HAP-1 (cell line): ENCODE results near the gene NKAIN2.
A peak's percentile ranks its signal among the peaks of the same experiment; 100 is the strongest.

Source experiments
- DNase-seq, 2 experiments: peaks; one replicate each; pipeline ENCODE4 v3.0.0-alpha.2; 2016 to 2020; ENCODE audit warnings: low spot score in 2 of 2
- H3K27me3 ChIP-seq: fragments of 250-450 bp; sonication (Bioruptor Pico); 2 replicates; pipeline ENCODE4 v1.5.1; 2020; ENCODE audit warnings: low read depth, mild to moderate bottlenecking, moderate library complexity
- H3K36me3 ChIP-seq: fragments of 250-450 bp; sonication (Bioruptor Pico); replicated peaks from 2 replicates; pipeline ENCODE4 v1.5.1; 2020; ENCODE audit warnings: mild to moderate bottlenecking
- H3K4me1 ChIP-seq: fragments of 250-450 bp; sonication (Bioruptor Pico); 2 replicates; pipeline ENCODE4 v1.5.1; 2020; ENCODE audit warnings: mild to moderate bottlenecking
- H3K4me3 ChIP-seq: fragments of 250-450 bp; sonication (Bioruptor Pico); 2 replicates; pipeline ENCODE4 v1.5.1; 2020; ENCODE audit warnings: mild to moderate bottlenecking, moderate library complexity
- H3K9me3 ChIP-seq: fragments of 250-450 bp; sonication (Bioruptor Pico); 2 replicates; pipeline ENCODE4 v1.5.1; 2020; ENCODE audit warnings: mild to moderate bottlenecking, moderate library complexity
- in situ Hi-C: fragments of 300-500 bp; cut with MboI; formaldehyde crosslinking; loops from 3 replicates; pipeline ENCODE4 v1.14.3; 2020; ENCODE audit warnings: low sequenced_read_pairs, inconsistent platforms, mixed read lengths

NKAIN2 gene

GRCh38 chr6:124819346-124819745 lies 1015.7 kb downstream of the NKAIN2 start:
- no peaks in the 10 kb centered on the region for H3K4me1 ChIP-seq
- H3K4me3 ChIP-seq: no peak overlapping the region
- in situ Hi-C loops: no loop called here
- H3K27me3 ChIP-seq: no peaks in the 10 kb centered on the region; the same call in 1 of the 2 replicates
- no peaks in the 10 kb centered on the region for H3K9me3 ChIP-seq
- DNase-seq: peak in 1 of 2 experiments; percentile 5
- H3K36me3 ChIP-seq: no peaks in the 10 kb centered on the region

- H3K4me1 ChIP-seq: no peaks in the 10 kb centered on the region
- no peak overlapping the region for H3K4me3 ChIP-seq
- no peak for DNase-seq
- in situ Hi-C loops: no loop called here
- H3K9me3 ChIP-seq: no peaks in the 10 kb centered on the region
- no peaks in the 10 kb centered on the region for H3K36me3 ChIP-seq
- H3K27me3 ChIP-seq: peaks cover 8% of the 10 kb centered on the region; the same call in 1 of the 2 replicates
Observed at GRCh38 chr6:124822204-124822613, 1018.5 kb downstream of the NKAIN2 start.

- Histone ChIP-seq H3K9me3 (no peaks in the 10 kb centered on the region), H3K4me1 (no peaks in the 10 kb centered on the region), H3K27me3 (peaks cover 8% of the 10 kb centered on the region; the same call in 1 of the 2 replicates), H3K4me3 (no peak overlapping the region), H3K36me3 (no peaks in the 10 kb centered on the region)
- in situ Hi-C loops: no loop called here
- DNase-seq: no peak
Observed at GRCh38 chr6:124822721-124823120, 1019.1 kb downstream of the NKAIN2 start.

GRCh38 chr6:124823240-124824111 lies 1019.8 kb downstream of the NKAIN2 start:
- no peak for DNase-seq
- Histone ChIP-seq H3K9me3 (no peaks in the 10 kb centered on the region), H3K27me3 (peaks cover 8% of the 10 kb centered on the region; the same call in 1 of the 2 replicates), H3K4me3 (no peak overlapping the region), H3K36me3 (no peaks in the 10 kb centered on the region), H3K4me1 (no peaks in the 10 kb centered on the region)
- in situ Hi-C loops: no loop called here

- Histone ChIP-seq H3K27me3 (peaks cover 8% of the 10 kb centered on the region; the same call in 1 of the 2 replicates), H3K9me3 (no peaks in the 10 kb centered on the region), H3K4me1 (no peaks in the 10 kb centered on the region), H3K36me3 (no peaks in the 10 kb centered on the region), H3K4me3 (no peak overlapping the region)
- DNase-seq: no peak
- in situ Hi-C loops: no loop called here
Observed at GRCh38 chr6:124825564-124825963, 1021.9 kb downstream of the NKAIN2 start.

GRCh38 chr6:124829822-124830221 lies 1026.2 kb downstream of the NKAIN2 start:
- Histone ChIP-seq H3K4me3 (no peak overlapping the region), H3K36me3 (no peaks in the 10 kb centered on the region), H3K9me3 (no peaks in the 10 kb centered on the region), H3K27me3 (peaks cover 8% of the 10 kb centered on the region; the same call in 1 of the 2 replicates), H3K4me1 (no peaks in the 10 kb centered on the region)
- no peak for DNase-seq
- in situ Hi-C loops: no loop called here

- Histone ChIP-seq H3K4me1 (no peaks in the 10 kb centered on the region), H3K9me3 (no peaks in the 10 kb centered on the region), H3K36me3 (no peaks in the 10 kb centered on the region), H3K4me3 (no peak overlapping the region), H3K27me3 (peaks cover 8% of the 10 kb centered on the region; the same call in 1 of the 2 replicates)
- in situ Hi-C loops: no loop called here
- DNase-seq: no peak
Observed at GRCh38 chr6:124830506-124830905, 1026.8 kb downstream of the NKAIN2 start.

GRCh38 chr6:124854338-124854922 lies 1050.8 kb downstream of the NKAIN2 start:
- DNase-seq: peak in 1 of 2 experiments; percentile 39
- H3K4me1 ChIP-seq: peaks cover 9% of the 10 kb centered on the region
- H3K4me3 ChIP-seq: no peak overlapping the region
- no peaks in the 10 kb centered on the region for H3K36me3 ChIP-seq
- in situ Hi-C loops: no loop called here
- no peaks in the 10 kb centered on the region for H3K9me3 ChIP-seq
- peaks cover 19% of the 10 kb centered on the region for H3K27me3 ChIP-seq

GRCh38 chr6:124857746-124858145 lies 1054.1 kb downstream of the NKAIN2 start:
- Histone ChIP-seq H3K4me1 (peaks cover 9% of the 10 kb centered on the region), H3K36me3 (no peaks in the 10 kb centered on the region), H3K27me3 (peaks cover 19% of the 10 kb centered on the region), H3K4me3 (no peak overlapping the region), H3K9me3 (no peaks in the 10 kb centered on the region)
- in situ Hi-C loops: no loop called here
- peak in 1 of 2 experiments; percentile 16 for DNase-seq

- Histone ChIP-seq H3K4me1 (peaks cover 9% of the 10 kb centered on the region), H3K4me3 (no peak overlapping the region), H3K27me3 (peaks cover 19% of the 10 kb centered on the region), H3K36me3 (no peaks in the 10 kb centered on the region), H3K9me3 (no peaks in the 10 kb centered on the region)
- in situ Hi-C loops: no loop called here
- peak; percentile 33 to 95 for DNase-seq
Observed at GRCh38 chr6:124858564-124858963, 1054.9 kb downstream of the NKAIN2 start.

- no peaks in the 10 kb centered on the region for H3K9me3 ChIP-seq
- in situ Hi-C loops: no loop called here
- DNase-seq: no peak
- H3K4me1 ChIP-seq: peaks cover 9% of the 10 kb centered on the region
- H3K27me3 ChIP-seq: peaks cover 21% of the 10 kb centered on the region
- H3K36me3 ChIP-seq: no peaks in the 10 kb centered on the region
- H3K4me3 ChIP-seq: no peak overlapping the region
Observed at GRCh38 chr6:124859366-124859765, 1055.7 kb downstream of the NKAIN2 start.

- in situ Hi-C loops: no loop called here
- H3K4me3 ChIP-seq: no peak overlapping the region
- DNase-seq: no peak
- no peaks in the 10 kb centered on the region for H3K36me3 ChIP-seq
- H3K4me1 ChIP-seq: no peaks in the 10 kb centered on the region
- peaks cover 45% of the 10 kb centered on the region for H3K27me3 ChIP-seq
- H3K9me3 ChIP-seq: no peaks in the 10 kb centered on the region
Observed at GRCh38 chr6:124866040-124866439, 1062.4 kb downstream of the NKAIN2 start.

- Histone ChIP-seq H3K36me3 (no peaks in the 10 kb centered on the region), H3K4me1 (no peaks in the 10 kb centered on the region), H3K27me3 (peaks cover 46% of the 10 kb centered on the region), H3K4me3 (no peak overlapping the region), H3K9me3 (no peaks in the 10 kb centered on the region)
- DNase-seq: no peak
- in situ Hi-C loops: no loop called here
Observed at GRCh38 chr6:124867121-124867520, 1063.5 kb downstream of the NKAIN2 start.

- Histone ChIP-seq H3K36me3 (no peaks in the 10 kb centered on the region), H3K4me1 (no peaks in the 10 kb centered on the region), H3K9me3 (no peaks in the 10 kb centered on the region), H3K27me3 (peaks cover 54% of the 10 kb centered on the region), H3K4me3 (no peak overlapping the region)
- in situ Hi-C loops: no loop called here
- no peak for DNase-seq
Observed at GRCh38 chr6:124868481-124868880, 1064.8 kb downstream of the NKAIN2 start.
